ENCODE data around the gene APOH.

DNA sequence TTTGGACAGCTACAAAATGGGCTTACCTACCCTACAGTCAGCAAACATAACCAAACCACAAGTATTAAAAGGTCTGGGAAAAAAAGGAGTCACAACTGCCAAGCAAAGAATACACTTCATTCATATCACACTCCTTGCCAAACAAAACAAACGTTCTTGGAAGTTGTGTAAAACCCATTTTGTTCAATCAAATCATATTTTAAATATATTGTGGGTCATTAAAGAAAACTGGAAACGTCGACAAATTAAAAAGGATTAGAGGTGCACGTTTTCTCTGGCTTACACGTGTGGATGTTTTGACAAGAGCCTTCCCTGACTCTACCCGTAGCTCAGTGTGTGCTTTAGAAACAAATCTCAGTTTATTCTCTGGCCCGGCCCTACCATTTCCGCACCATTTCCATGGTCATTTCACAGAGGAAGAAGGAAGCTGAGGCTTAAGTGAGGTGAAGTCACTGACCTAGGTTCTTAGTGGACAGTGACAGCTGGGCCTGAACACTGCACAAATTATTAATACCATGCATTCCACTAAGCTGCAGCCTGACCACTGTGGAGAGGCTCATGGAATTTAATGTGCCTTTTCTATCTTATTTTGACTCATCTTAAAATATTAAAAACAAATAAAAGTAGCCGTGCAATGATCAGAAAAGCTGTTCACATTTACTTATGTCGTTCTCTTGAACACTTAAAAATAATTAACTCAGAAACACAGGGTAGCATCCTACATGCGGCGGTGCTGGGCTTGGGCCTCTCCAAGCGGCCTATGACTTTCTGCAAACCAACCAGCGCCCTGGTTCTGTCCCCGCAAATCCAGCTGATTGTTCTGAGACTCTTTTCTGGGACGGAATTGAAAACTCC, 38.2 kb downstream of the APOH start:
- TF ChIP-seq ZSCAN29 (CRISPR knock-in tag; conservative IDR thresholded peaks at IDR 0.05) (no peak), HMGXB4 (CRISPR knock-in tag; IDR thresholded peaks at IDR 0.05; ENCODE audit: borderline replicate concordance in 1 of 2, low read depth in 1 of 2) (no peak), HMG20A (CRISPR knock-in tag; IDR thresholded peaks at IDR 0.05; ENCODE audit: borderline replicate concordance) (0 out of 2 replicates have a peak, but pooled peaks have one; percentile 9), PHF20 (CRISPR knock-in tag; IDR thresholded peaks at IDR 0.05) (no peak), NFIC (IDR thresholded peaks at IDR 0.05; ENCODE audit: low read length) (no peak), POLR2A (IDR thresholded peaks at IDR 0.05; ENCODE audit: insufficient read depth in 1 of 2, low read depth in 2 of 2, low read length in 2 of 2) (no peak), CTCF (CRISPR knock-in tag; IDR thresholded peaks at IDR 0.05) (no peak), IRF2 (CRISPR knock-in tag; IDR thresholded peaks at IDR 0.05) (no peak), CEBPB (IDR thresholded peaks at IDR 0.05; ENCODE audit: borderline replicate concordance, low read depth, low read length) (no peak), ZNF484 (CRISPR knock-in tag; IDR thresholded peaks at IDR 0.05; ENCODE audit: borderline replicate concordance, low read depth) (no peak), ZNF451 (CRISPR knock-in tag; IDR thresholded peaks at IDR 0.05) (no peak)
- TF ChIP-seq, protein P1, sequence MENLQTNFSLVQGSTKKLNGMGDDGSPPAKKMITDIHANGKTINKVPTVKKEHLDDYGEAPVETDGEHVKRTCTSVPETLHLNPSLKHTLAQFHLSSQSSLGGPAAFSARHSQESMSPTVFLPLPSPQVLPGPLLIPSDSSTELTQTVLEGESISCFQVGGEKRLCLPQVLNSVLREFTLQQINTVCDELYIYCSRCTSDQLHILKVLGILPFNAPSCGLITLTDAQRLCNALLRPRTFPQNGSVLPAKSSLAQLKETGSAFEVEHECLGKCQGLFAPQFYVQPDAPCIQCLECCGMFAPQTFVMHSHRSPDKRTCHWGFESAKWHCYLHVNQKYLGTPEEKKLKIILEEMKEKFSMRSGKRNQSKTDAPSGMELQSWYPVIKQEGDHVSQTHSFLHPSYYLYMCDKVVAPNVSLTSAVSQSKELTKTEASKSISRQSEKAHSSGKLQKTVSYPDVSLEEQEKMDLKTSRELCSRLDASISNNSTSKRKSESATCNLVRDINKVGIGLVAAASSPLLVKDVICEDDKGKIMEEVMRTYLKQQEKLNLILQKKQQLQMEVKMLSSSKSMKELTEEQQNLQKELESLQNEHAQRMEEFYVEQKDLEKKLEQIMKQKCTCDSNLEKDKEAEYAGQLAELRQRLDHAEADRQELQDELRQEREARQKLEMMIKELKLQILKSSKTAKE (CRISPR knock-in tag; IDR thresholded peaks at IDR 0.05; ENCODE audit: borderline replicate concordance): no peak

Data from HepG2 (cell line).